ENCODE results near the gene MOAP1. TPM values are rescaled to one million over a fixed set of nuclear protein-coding genes. Genes with fewer than 3 reads are reported as not detected.
"Not testable (repeated sequence)": the region's sequence is repeated elsewhere in the genome, so short reads cannot be mapped to it uniquely, and the experiment has no call there.

Gene MOAP1
- total RNA-seq, 4 donors from 2014 or later = 14.6 to 37.1 (median 20.4) TPM

DNA sequence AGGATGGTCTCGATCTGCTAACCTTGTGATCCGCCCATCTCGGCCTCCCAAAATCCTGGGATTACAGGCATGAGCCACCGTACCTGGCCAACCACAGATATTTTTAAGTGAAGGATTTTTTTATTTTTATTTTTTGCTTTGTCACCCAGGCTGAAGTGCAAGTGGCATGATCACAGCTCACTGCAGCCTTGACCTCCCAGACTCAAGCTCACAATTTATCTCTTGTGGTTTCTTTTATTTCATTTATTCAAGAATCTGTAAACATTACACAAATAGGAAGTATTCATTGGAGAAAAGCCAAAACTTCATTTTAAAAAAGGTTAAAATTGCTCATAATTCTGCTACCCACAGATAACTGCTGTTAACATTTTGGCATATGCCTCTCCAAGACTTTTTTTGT, 13.3 kb downstream of the MOAP1 start:
- intact Hi-C loops (cut with DNase I; ENCODE audit: low total_unique reads) = no loop called here
- no peak for DNase-seq
- Histone ChIP-seq H3K36me3 (no peaks in the 10 kb centered on the region), H3K9me3 (no peaks in the 10 kb centered on the region), H3K4me1 (no peaks in the 10 kb centered on the region), H3K27me3 (no peaks in the 10 kb centered on the region), H3K27ac (no peak overlapping the region), H3K4me3 (no peak overlapping the region)
- TF ChIP-seq, protein P1, sequence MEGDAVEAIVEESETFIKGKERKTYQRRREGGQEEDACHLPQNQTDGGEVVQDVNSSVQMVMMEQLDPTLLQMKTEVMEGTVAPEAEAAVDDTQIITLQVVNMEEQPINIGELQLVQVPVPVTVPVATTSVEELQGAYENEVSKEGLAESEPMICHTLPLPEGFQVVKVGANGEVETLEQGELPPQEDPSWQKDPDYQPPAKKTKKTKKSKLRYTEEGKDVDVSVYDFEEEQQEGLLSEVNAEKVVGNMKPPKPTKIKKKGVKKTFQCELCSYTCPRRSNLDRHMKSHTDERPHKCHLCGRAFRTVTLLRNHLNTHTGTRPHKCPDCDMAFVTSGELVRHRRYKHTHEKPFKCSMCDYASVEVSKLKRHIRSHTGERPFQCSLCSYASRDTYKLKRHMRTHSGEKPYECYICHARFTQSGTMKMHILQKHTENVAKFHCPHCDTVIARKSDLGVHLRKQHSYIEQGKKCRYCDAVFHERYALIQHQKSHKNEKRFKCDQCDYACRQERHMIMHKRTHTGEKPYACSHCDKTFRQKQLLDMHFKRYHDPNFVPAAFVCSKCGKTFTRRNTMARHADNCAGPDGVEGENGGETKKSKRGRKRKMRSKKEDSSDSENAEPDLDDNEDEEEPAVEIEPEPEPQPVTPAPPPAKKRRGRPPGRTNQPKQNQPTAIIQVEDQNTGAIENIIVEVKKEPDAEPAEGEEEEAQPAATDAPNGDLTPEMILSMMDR (IDR thresholded peaks at IDR 0.05) = no peak
- TF ChIP-seq POLR2A (IDR thresholded peaks at IDR 0.05) = no peak

DNA sequence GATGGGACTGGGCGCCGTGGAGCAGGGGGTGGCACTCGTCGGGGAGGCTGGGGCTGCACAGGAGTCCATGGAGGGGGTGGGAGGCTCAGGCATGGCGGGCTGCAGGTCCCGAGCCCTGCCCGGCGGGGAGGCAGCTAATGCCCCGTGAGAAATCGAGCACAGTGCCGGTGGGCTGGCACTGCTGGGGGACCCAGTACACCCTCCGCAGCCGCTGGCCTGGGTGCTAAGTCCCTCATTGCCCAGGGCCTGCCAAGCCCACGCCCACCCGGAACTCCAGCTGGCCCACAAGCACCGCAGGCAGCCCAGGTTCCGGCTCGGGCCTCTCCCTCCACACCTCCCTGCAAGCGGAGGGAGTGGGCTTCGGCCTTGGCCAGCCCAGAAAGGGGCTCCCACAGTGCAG, 14.6 kb downstream of the MOAP1 start:
- H3K27ac ChIP-seq; H3K36me3 ChIP-seq; intact Hi-C loops (cut with DNase I; ENCODE audit: low total_unique reads); DNase-seq; H3K4me1 ChIP-seq; H3K4me3 ChIP-seq; H3K27me3 ChIP-seq; H3K9me3 ChIP-seq: not testable (repeated sequence)

- H3K27me3 ChIP-seq; H3K4me1 ChIP-seq; H3K4me3 ChIP-seq; intact Hi-C loops (cut with DNase I; ENCODE audit: low total_unique reads); H3K36me3 ChIP-seq; DNase-seq; H3K9me3 ChIP-seq; H3K27ac ChIP-seq: not testable (repeated sequence)
These were observed 15.1 kb downstream of the MOAP1 start for GRCh38 chr14:93169619-93170018.

DNA sequence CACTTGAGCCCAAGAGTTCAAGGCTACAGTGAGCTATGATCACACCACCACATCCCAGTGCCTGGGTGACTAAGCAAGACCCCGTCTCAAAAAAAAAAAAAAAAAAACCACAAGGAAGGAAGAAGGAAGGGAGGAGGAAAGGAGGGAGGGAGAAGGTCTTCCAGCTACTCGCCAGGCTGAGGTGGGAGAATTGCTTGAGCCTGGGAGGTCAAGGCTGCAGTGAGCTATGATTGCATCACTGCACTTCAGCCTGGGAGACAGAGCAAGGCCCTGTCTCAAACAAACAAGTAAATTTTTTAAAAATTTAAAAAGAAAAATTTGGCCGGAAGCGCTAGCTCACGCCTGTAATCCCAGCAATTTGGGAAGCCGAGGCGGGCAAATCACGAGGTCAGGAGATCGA, 16.1 kb downstream of the MOAP1 start:
- H3K27ac ChIP-seq; H3K36me3 ChIP-seq; H3K4me3 ChIP-seq; H3K9me3 ChIP-seq; DNase-seq; intact Hi-C loops (cut with DNase I; ENCODE audit: low total_unique reads); H3K4me1 ChIP-seq; H3K27me3 ChIP-seq: not testable (repeated sequence)

GRCh38 chr14:93165271-93166265, 19.1 kb downstream of the MOAP1 start:
- H3K27ac ChIP-seq; H3K4me1 ChIP-seq; DNase-seq; H3K36me3 ChIP-seq; intact Hi-C loops (cut with DNase I; ENCODE audit: low total_unique reads); H3K9me3 ChIP-seq; H3K4me3 ChIP-seq; H3K27me3 ChIP-seq: not testable (repeated sequence)

GRCh38 chr14:93163564-93163963, 21.1 kb downstream of the MOAP1 start:
- Histone ChIP-seq H3K4me3 (no peak overlapping the region), H3K36me3 (no peaks in the 10 kb centered on the region), H3K27me3 (no peaks in the 10 kb centered on the region), H3K9me3 (no peaks in the 10 kb centered on the region), H3K27ac (no peak overlapping the region), H3K4me1 (no peaks in the 10 kb centered on the region)
- no peak for DNase-seq
- intact Hi-C loops (cut with DNase I; ENCODE audit: low total_unique reads) = no loop called here
- TF ChIP-seq, protein P1 (IDR thresholded peaks at IDR 0.05) = no peak
- no peak for TF ChIP-seq POLR2A (IDR thresholded peaks at IDR 0.05)

GRCh38 chr14:93161411-93161940, 23.2 kb downstream of the MOAP1 start:
- TF ChIP-seq POLR2A (IDR thresholded peaks at IDR 0.05) = no peak
- TF ChIP-seq, protein P1 (IDR thresholded peaks at IDR 0.05) = no peak
- H3K4me1 ChIP-seq = no peaks in the 10 kb centered on the region
- no peak overlapping the region for H3K4me3 ChIP-seq
- no peaks in the 10 kb centered on the region for H3K36me3 ChIP-seq
- H3K9me3 ChIP-seq = no peaks in the 10 kb centered on the region
- H3K27ac ChIP-seq = no peak overlapping the region
- DNase-seq = no peak
- intact Hi-C loops (cut with DNase I; ENCODE audit: low total_unique reads) = no loop called here
- H3K27me3 ChIP-seq = no peaks in the 10 kb centered on the region
